HepG2 (cell line): ENCODE results near the gene ZFP37. TPM values are rescaled to one million over a fixed set of nuclear protein-coding genes. Genes with fewer than 3 reads are reported as not detected.
A peak's percentile ranks its signal among the peaks of the same experiment; 100 is the strongest.

Experiments
- ATAC-seq: fragments of 200-7000 bp; cut with Tn5 transposase; 3 replicates; pipeline ENCODE4 v1.9.1; 2020; ENCODE audit warnings: mild to moderate bottlenecking, moderate library complexity
- BruUV-seq: library from RNA; stranded (reverse); fragments of 400-500 nt; replicated peaks from 2 replicates; lab custom pipeline; 2021; lab: Mats Ljungman, UMichigan
- CTCF ChIA-PET: fragments of 300-600 bp; formaldehyde crosslinking; extraction: SDS; loops from one replicate; lab custom pipeline; 2021; ENCODE audit warnings: low total read pairs, inconsistent platforms, low intra/inter-chr PET ratio; lab: Yijun Ruan, JAX
- POLR2A ChIA-PET: fragments of 350-600 bp; sonication (Branson Sonifier 250); formaldehyde crosslinking; loops from one replicate; lab custom pipeline; 2020; ENCODE audit warnings: antibody characterized with exemption, inconsistent platforms; lab: Yijun Ruan, JAX
- DNase-seq: peaks from one replicate; pipeline ENCODE4 v3.0.0-alpha.2; 2015; ENCODE audit warnings: low spot score
- FAIRE-seq: peaks from 3 replicates; lab custom pipeline; 2011; peaks lifted over from hg19 to GRCh38; lab: Jason Lieb, UNC
- H2AFZ ChIP-seq: one replicate; pipeline ENCODE4 v1.6.1; 2011; ENCODE audit warnings: low read length, inconsistent platforms
- H3K27ac ChIP-seq: fragments of 300-600 bp; 3 replicates; pipeline ENCODE4 v1.8.0; 2011; ENCODE audit warnings: mixed run types, mild to moderate bottlenecking, mixed read lengths, low read length, inconsistent platforms; ENCODE audit not compliant: insufficient read depth; ENCODE audit errors: extremely low read length
- H3K27me3 ChIP-seq, 2 experiments: fragments of 200-600 bp in 1 of 2; 2 replicates in 1 of 2; 3 replicates in 1 of 2; pipeline versions ENCODE4 v1.6.0 to v1.8.0; 2011; ENCODE audit warnings: low read length in 2 of 2, mild to moderate bottlenecking in 2 of 2, moderate library complexity in 2 of 2, inconsistent platforms in 1 of 2; ENCODE audit not compliant: insufficient read depth in 2 of 2, control insufficient read depth in 1 of 2
- H3K36me3 ChIP-seq, 2 experiments: fragments of 200-600 bp in 1 of 2; replicated peaks in 1 of 2; 2 replicates in 1 of 2; 3 replicates in 1 of 2; pipeline versions ENCODE4 v1.5.1 to v1.8.0; 2011; ENCODE audit warnings: low read length in 2 of 2, inconsistent platforms in 1 of 2; ENCODE audit not compliant: insufficient read depth in 2 of 2, control insufficient read depth in 1 of 2
- H3K4me1 ChIP-seq: 2 replicates; pipeline ENCODE4 v1.5.1; 2012; ENCODE audit warnings: low read length, inconsistent platforms; ENCODE audit not compliant: insufficient read depth
- H3K4me2 ChIP-seq: 2 replicates; pipeline ENCODE4 v1.6.0; 2011; ENCODE audit warnings: low read depth, low read length, inconsistent platforms
- H3K4me3 ChIP-seq, 3 experiments: fragments of 200-600 bp in 1 of 3; sonication (generic), shearing (Covaris generic) in 1 of 3; replicated peaks in 1 of 3; 2 replicates each; pipeline ENCODE4 v1.5.1; 2011 to 2016; ENCODE audit warnings: low read length in 3 of 3, inconsistent platforms in 2 of 3, low read depth in 2 of 3, mild to moderate bottlenecking in 2 of 3, control low read depth in 1 of 3, mixed read lengths in 1 of 3; ENCODE audit not compliant: insufficient read depth in 1 of 3
- H3K79me2 ChIP-seq: one replicate; pipeline ENCODE4 v1.6.1; 2011; ENCODE audit warnings: low read length, inconsistent platforms; ENCODE audit not compliant: insufficient read depth
- H3K9ac ChIP-seq: 2 replicates; pipeline ENCODE4 v1.6.0; 2011; ENCODE audit warnings: mild to moderate bottlenecking, low read depth, low read length, inconsistent platforms; ENCODE audit not compliant: insufficient read depth
- H3K9me3 ChIP-seq: 2 replicates; pipeline ENCODE4 v1.5.1; 2012; ENCODE audit warnings: mild to moderate bottlenecking, low read length
- H4K20me1 ChIP-seq: 2 replicates; pipeline ENCODE4 v1.6.0; 2011; ENCODE audit warnings: inconsistent platforms, mild to moderate bottlenecking, low read length, moderate library complexity; ENCODE audit not compliant: insufficient read depth
- CHCHD3 ChIP-seq: sonication (generic); formaldehyde crosslinking; IDR thresholded peaks from 2 replicates; pipeline ENCODE4 v1.8.0; 2022; ENCODE audit warnings: mild to moderate bottlenecking, missing genetic modification reagents, moderate library complexity
- FOXP1 ChIP-seq, 2 experiments: fragments of 450-650 bp in 1 of 2; IDR thresholded peaks; 2 replicates each; pipeline ENCODE4 v1.6.1; 2017 to 2018; ENCODE audit warnings: antibody characterized with exemption in 1 of 2
- KDM5B ChIP-seq: sonication (generic); formaldehyde crosslinking; IDR thresholded peaks from 2 replicates; pipeline ENCODE4 v1.4.0; 2020; ENCODE audit warnings: missing genetic modification reagents, mild to moderate bottlenecking, borderline replicate concordance
- KLF16 ChIP-seq, 2 experiments: sonication (generic) in 1 of 2; formaldehyde crosslinking in 1 of 2; IDR thresholded peaks; 2 replicates each; pipeline versions ENCODE4 v1.6.1 to v1.8.0; 2016 to 2023; ENCODE audit warnings: missing genetic modification reagents in 2 of 2, missing compliant biosample characterization in 1 of 2
- ZNF556 ChIP-seq: sonication (generic); formaldehyde crosslinking; IDR thresholded peaks from 2 replicates; pipeline ENCODE4 v1.4.0; 2020; ENCODE audit warnings: mild to moderate bottlenecking, missing genetic modification reagents, borderline replicate concordance
- ZNF678 ChIP-seq: sonication (generic); formaldehyde crosslinking; IDR thresholded peaks from 2 replicates; pipeline ENCODE4 v1.4.0; 2020; ENCODE audit warnings: mild to moderate bottlenecking, missing genetic modification reagents
- WGBS: methylation state at CpG from one replicate; pipeline ENCODE4 v1.1.6; 2017; ENCODE audit warnings: low lambda C conversion rate; 5-methylcytosine and 5-hydroxymethylcytosine counted together
- in situ Hi-C: cut with HindIII; loops from 2 replicates; pipeline ENCODE4 v1.10.0; 2017; ENCODE audit warnings: low pct_unique_long_range_greater_than_20kb; ENCODE audit not compliant: extremely low pct_ligation_motif_present
- intact Hi-C: fragments of 100-400 bp; cut with micrococcal nuclease; formaldehyde crosslinking; loops from one replicate; pipeline ENCODE4 v1.10.0; 2022; ENCODE audit not compliant: unreplicated experiment
- polyA plus RNA-seq, 8 experiments: library from polyadenylated mRNA; depleted of rRNA in 3 of 8; stranded (reverse) in 7 of 8; unstranded in 1 of 8; fragments of >200 nt; fragmentation: Illumina TruSeq in 4 of 8; extraction: Trizol in 4 of 8; gene quantifications; 2 replicates each; pipeline versions ENCODE4 v1.2.1 to v1.2.3, GENCODE V29; 2011 to 2016; ENCODE audit warnings: low read depth in 4 of 8, missing spikeins in 1 of 8, mixed read lengths in 1 of 8; ENCODE audit not compliant: insufficient read depth in 1 of 8
- total RNA-seq, 5 experiments: library from RNA; depleted of rRNA; stranded (reverse); fragments of >200 nt; fragmentation: Illumina TruSeq; extraction: Trizol; gene quantifications; 2 replicates each; pipeline ENCODE4 v1.2.3, GENCODE V29; 2016; ENCODE audit warnings: low read depth in 1 of 5
- TF ChIP-seq, protein P1 (sequence below): sonication (generic); formaldehyde crosslinking; IDR thresholded peaks from 2 replicates; pipeline ENCODE4 v1.4.0; 2020; ENCODE audit warnings: low read depth, mild to moderate bottlenecking, missing genetic modification reagents

Gene ZFP37
- total and polyA plus RNA-seq, 2 of the 13 experiments (the other 11 are each of a cell fraction or from before 2014, with no cell fraction given): 1.1 to 3.7 TPM

DNA sequence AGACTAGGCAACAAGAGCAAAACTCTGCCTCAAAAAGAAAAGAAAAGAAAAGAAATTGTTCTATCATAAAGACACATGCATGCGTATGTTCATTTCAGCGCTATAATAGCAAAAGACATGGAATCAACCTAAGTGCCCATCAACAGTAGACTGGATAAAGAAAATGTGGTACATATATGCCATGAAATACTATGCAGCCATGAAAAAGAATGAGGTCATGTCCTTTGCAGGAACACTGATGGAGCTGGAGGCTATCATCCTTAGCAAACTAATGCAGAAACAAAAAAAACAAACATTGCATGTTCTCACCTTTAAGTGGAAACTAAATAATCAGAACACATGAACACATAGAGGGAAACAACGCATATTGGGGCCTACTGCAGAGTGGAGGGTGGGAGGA, 38.3 kb downstream of the ZFP37 start (continued):
- no peak for TF ChIP-seq ZNF678 (CRISPR knock-in tag)
- no peak for TF ChIP-seq KDM5B (CRISPR knock-in tag)
- TF ChIP-seq, protein P1, sequence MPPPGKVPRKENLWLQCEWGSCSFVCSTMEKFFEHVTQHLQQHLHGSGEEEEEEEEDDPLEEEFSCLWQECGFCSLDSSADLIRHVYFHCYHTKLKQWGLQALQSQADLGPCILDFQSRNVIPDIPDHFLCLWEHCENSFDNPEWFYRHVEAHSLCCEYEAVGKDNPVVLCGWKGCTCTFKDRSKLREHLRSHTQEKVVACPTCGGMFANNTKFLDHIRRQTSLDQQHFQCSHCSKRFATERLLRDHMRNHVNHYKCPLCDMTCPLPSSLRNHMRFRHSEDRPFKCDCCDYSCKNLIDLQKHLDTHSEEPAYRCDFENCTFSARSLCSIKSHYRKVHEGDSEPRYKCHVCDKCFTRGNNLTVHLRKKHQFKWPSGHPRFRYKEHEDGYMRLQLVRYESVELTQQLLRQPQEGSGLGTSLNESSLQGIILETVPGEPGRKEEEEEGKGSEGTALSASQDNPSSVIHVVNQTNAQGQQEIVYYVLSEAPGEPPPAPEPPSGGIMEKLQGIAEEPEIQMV (CRISPR knock-in tag): no peak

DNA sequence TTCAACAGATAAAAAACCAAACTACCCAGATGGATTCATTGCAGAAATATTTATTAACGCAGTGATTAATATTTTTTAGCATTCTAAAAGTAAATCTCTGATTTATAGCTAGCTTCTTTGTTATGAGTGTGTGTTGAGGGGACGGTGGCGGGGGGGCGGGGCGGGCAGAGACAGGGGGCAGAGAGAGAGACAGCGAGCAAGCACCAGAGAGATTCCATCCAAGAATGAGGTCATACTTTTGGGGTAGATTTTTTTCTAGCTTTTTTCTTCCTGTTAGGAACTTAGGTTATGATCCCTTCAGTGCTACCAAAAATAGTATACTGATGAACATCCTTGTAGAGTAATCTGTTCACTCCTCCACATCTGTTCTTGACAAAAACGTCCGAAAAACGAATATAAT, 44.0 kb downstream of the ZFP37 start:
- ChIA-PET CTCF (no interaction called here), POLR2A (interaction anchor here (2.2 kb wide), 1 partner anchor 44 kb away, joined by 8 read pairs; the partner anchor contains the start of gene ZFP37)
- H3K9me3 ChIP-seq: peaks cover 10% of the 10 kb centered on the region; the same call in 1 of the 2 replicates
- H3K4me3 ChIP-seq: peak overlapping the region; percentile 65 to 73 (median 69)
- WGBS: 3% methylated on average over 9 of the region's 9 CpGs
- no peak overlapping the region for H3K27ac ChIP-seq
- FAIRE-seq (no peak), DNase-seq (no peak), ATAC-seq (no peak)
- H3K36me3 ChIP-seq: 0 out of 5 replicates have a peak, but pooled peaks cover 0 to 2% of the 10 kb centered on the region in 2 experiments
- no peaks in the 10 kb centered on the region for H3K27me3 ChIP-seq
- peaks cover 9% of the 10 kb centered on the region; the same call in 1 of the 2 replicates for H3K4me1 ChIP-seq
- no TSS peak for BruUV-seq
- intact Hi-C loops (loop anchor here (5.0 kb wide), 1 partner anchor 1115 kb away; the partner anchor contains the start of gene UGCG), in situ Hi-C loops (no loop called here)
- H4K20me1 ChIP-seq: no peaks in the 10 kb centered on the region
- peak overlapping the region; percentile 75 for H2AFZ ChIP-seq
- H3K79me2 ChIP-seq: no peaks in the 10 kb centered on the region
- H3K4me2 ChIP-seq: peak overlapping the region; percentile 80
- H3K9ac ChIP-seq: no peak overlapping the region; the same call in 1 of the 2 replicates
- TF ChIP-seq CHCHD3: no peak
- no peak for TF ChIP-seq ZNF556 (CRISPR knock-in tag)
- TF ChIP-seq FOXP1 (IDR thresholded peaks at IDR 0.05): no peak
- no peak for TF ChIP-seq FOXP1 (CRISPR knock-in tag; IDR thresholded peaks at IDR 0.05)
- no peak for TF ChIP-seq KLF16 (CRISPR knock-in tag; IDR thresholded peaks at IDR 0.05)
